IMR-90 (cell line): ENCODE results near the gene VAMP8. TPM values are rescaled to one million over a fixed set of nuclear protein-coding genes. Genes with fewer than 3 reads are reported as not detected.

Source experiments
- ATAC-seq: fragments of 200-7000 bp; cut with Tn5 transposase; 2 replicates; pipeline ENCODE4 v1.9.1; 2020; ENCODE audit warnings: low read depth, mild to moderate bottlenecking, moderate library complexity
- BruUV-seq: library from RNA; stranded (reverse); fragments of 400-500 nt; replicated peaks from 2 replicates; lab custom pipeline; 2021; lab: Mats Ljungman, UMichigan
- CTCF ChIA-PET: fragments of 300-600 bp; formaldehyde crosslinking; extraction: SDS; loops from one replicate; lab custom pipeline; 2021; ENCODE audit warnings: antibody characterized with exemption; lab: Yijun Ruan, JAX
- POLR2A ChIA-PET: fragments of 300-600 bp; sonication (Branson Sonifier 250); formaldehyde crosslinking; loops from one replicate; lab custom pipeline; 2022; ENCODE audit warnings: antibody characterized with exemption; ENCODE audit not compliant: unreplicated experiment; lab: Charles Lee
- DNase-seq: peaks from one replicate; pipeline ENCODE4 v3.0.0; 2013
- H2AFZ ChIP-seq: replicated peaks from 2 replicates; pipeline ENCODE3; 2013; ENCODE audit warnings: low read length, mild to moderate bottlenecking; ENCODE audit not compliant: poor library complexity
- H2AK5ac ChIP-seq: 2 replicates; pipeline ENCODE4 v1.6.1; 2013; ENCODE audit warnings: low read depth, low read length, inconsistent platforms
- H2AK9ac ChIP-seq: replicated peaks from 2 replicates; pipeline ENCODE3; 2013; ENCODE audit warnings: mild to moderate bottlenecking, low read depth, low read length, moderate library complexity; ENCODE audit not compliant: poor library complexity
- H2BK120ac ChIP-seq: 2 replicates; pipeline ENCODE4 v1.6.1; 2013; ENCODE audit warnings: low read depth, low read length, inconsistent platforms
- H2BK15ac ChIP-seq: 3 replicates; pipeline ENCODE4 v1.6.1; 2013; ENCODE audit warnings: low read depth, low read length, inconsistent platforms
- H2BK20ac ChIP-seq: 2 replicates; pipeline ENCODE4 v1.6.1; 2013; ENCODE audit warnings: low read depth, mild to moderate bottlenecking, inconsistent platforms, low read length, moderate library complexity
- H2BK5ac ChIP-seq: 2 replicates; pipeline ENCODE4 v1.6.1; 2013; ENCODE audit warnings: mild to moderate bottlenecking, low read depth, low read length, inconsistent platforms; ENCODE audit not compliant: poor library complexity, severe bottlenecking
- H3K14ac ChIP-seq: replicated peaks from 2 replicates; pipeline ENCODE4 v1.6.1; 2013; ENCODE audit warnings: low read depth, low read length, inconsistent platforms
- H3K18ac ChIP-seq: 2 replicates; pipeline ENCODE4 v1.6.1; 2013; ENCODE audit warnings: low read depth, low read length, control low read depth
- H3K23ac ChIP-seq: 2 replicates; pipeline ENCODE4 v1.6.1; 2013; ENCODE audit warnings: low read depth, low read length, inconsistent platforms
- H3K27ac ChIP-seq: 2 replicates; pipeline ENCODE4 v1.5.1; 2013; ENCODE audit warnings: mild to moderate bottlenecking, control low read depth, low read length; ENCODE audit not compliant: insufficient read depth
- H3K27me3 ChIP-seq: 2 replicates; pipeline ENCODE4 v1.6.1; 2013; ENCODE audit warnings: low read length; ENCODE audit not compliant: control insufficient read depth, insufficient read depth
- H3K36me3 ChIP-seq: 2 replicates; pipeline ENCODE4 v1.6.1; 2013; ENCODE audit warnings: low read length, mixed read lengths; ENCODE audit not compliant: control insufficient read depth, insufficient read depth
- H3K4ac ChIP-seq: 2 replicates; pipeline ENCODE4 v1.6.1; 2013; ENCODE audit warnings: low read depth, low read length, inconsistent platforms
- H3K4me1 ChIP-seq: 2 replicates; pipeline ENCODE4 v1.6.1; 2013; ENCODE audit warnings: low read length, mixed read lengths; ENCODE audit not compliant: control insufficient read depth, insufficient read depth
- H3K4me2 ChIP-seq: 2 replicates; pipeline ENCODE4 v1.6.1; 2013; ENCODE audit warnings: low read depth, mild to moderate bottlenecking, control low read depth, low read length, moderate library complexity
- H3K4me3 ChIP-seq: 2 replicates; pipeline ENCODE4 v1.5.1; 2013; ENCODE audit warnings: low read depth, mild to moderate bottlenecking, control low read depth, low read length, moderate library complexity; ENCODE audit not compliant: insufficient read depth
- H3K56ac ChIP-seq: 2 replicates; pipeline ENCODE4 v1.6.1; 2013; ENCODE audit warnings: low read length, inconsistent platforms; ENCODE audit not compliant: insufficient read depth; ENCODE audit errors: extremely low read depth
- H3K79me1 ChIP-seq, 2 experiments: 2 replicates each; pipeline ENCODE4 v1.6.1; 2013; ENCODE audit warnings: low read length in 2 of 2, inconsistent platforms in 1 of 2, low read depth in 1 of 2
- H3K9ac ChIP-seq: 2 replicates; pipeline ENCODE4 v1.6.1; 2013; ENCODE audit warnings: low read depth, low read length, control low read depth
- H3K9me1 ChIP-seq: 2 replicates; pipeline ENCODE4 v1.6.1; 2013; ENCODE audit warnings: low read length, inconsistent platforms; ENCODE audit not compliant: insufficient read depth
- H3K9me3 ChIP-seq: 2 replicates; pipeline ENCODE4 v1.6.1; 2013; ENCODE audit warnings: low read length; ENCODE audit not compliant: control insufficient read depth, insufficient read depth
- H4K20me1 ChIP-seq: 2 replicates; pipeline ENCODE4 v1.6.1; 2013; ENCODE audit warnings: low read length, inconsistent platforms; ENCODE audit not compliant: insufficient read depth
- H4K5ac ChIP-seq: 2 replicates; pipeline ENCODE4 v1.6.1; 2013; ENCODE audit warnings: mild to moderate bottlenecking, low read depth, low read length, control low read depth
- H4K8ac ChIP-seq, 2 experiments: 2 replicates each; pipeline ENCODE4 v1.6.1; 2013; ENCODE audit warnings: low read depth in 2 of 2, low read length in 2 of 2, control low read depth in 1 of 2, inconsistent platforms in 1 of 2
- H4K91ac ChIP-seq: 2 replicates; pipeline ENCODE4 v1.6.1; 2013; ENCODE audit warnings: low read depth, low read length, inconsistent platforms; ENCODE audit not compliant: insufficient read depth
- BHLHE40 ChIP-seq: fragments of 150-350 bp; IDR thresholded peaks from 2 replicates; pipeline ENCODE4 v1.6.1; 2016; ENCODE audit warnings: mild to moderate bottlenecking, low read depth, low read length
- CHD1 ChIP-seq: IDR thresholded peaks from 2 replicates; pipeline ENCODE4 v1.6.1; 2012; ENCODE audit warnings: low read depth, low read length, improper control_type of control experiment
- FOS ChIP-seq: fragments of 150-350 bp; IDR thresholded peaks from 2 replicates; pipeline ENCODE4 v1.6.1; 2016; ENCODE audit warnings: low read depth, low read length
- MAFK ChIP-seq: IDR thresholded peaks from 2 replicates; pipeline ENCODE4 v1.6.1; 2012; ENCODE audit warnings: low read depth, low read length, improper control_type of control experiment
- MAZ ChIP-seq: IDR thresholded peaks from 2 replicates; pipeline ENCODE4 v1.6.1; 2012; ENCODE audit warnings: low read depth, mild to moderate bottlenecking, low read length, improper control_type of control experiment, moderate library complexity, borderline replicate concordance
- NFE2L2 ChIP-seq: fragments of 150-350 bp; IDR thresholded peaks from 2 replicates; pipeline ENCODE4 v1.6.1; 2016; ENCODE audit warnings: low read depth, mild to moderate bottlenecking, low read length
- RAD21 ChIP-seq: IDR thresholded peaks from 2 replicates; pipeline ENCODE4 v1.6.1; 2012; ENCODE audit warnings: low read length, improper control_type of control experiment
- RCOR1 ChIP-seq: IDR thresholded peaks from 2 replicates; pipeline ENCODE4 v1.6.1; 2012; ENCODE audit warnings: mild to moderate bottlenecking, low read length, improper control_type of control experiment; ENCODE audit not compliant: insufficient replicate concordance
- RFX5 ChIP-seq: IDR thresholded peaks from 2 replicates; pipeline ENCODE4 v1.8.0; 2012; ENCODE audit warnings: low read depth, mild to moderate bottlenecking, low read length, moderate library complexity
- SMC3 ChIP-seq: fragments of 150-350 bp; IDR thresholded peaks from 2 replicates; pipeline ENCODE4 v1.6.1; 2016; ENCODE audit warnings: low read depth, mild to moderate bottlenecking, antibody characterized with exemption, low read length, moderate library complexity
- WGBS, 2 experiments: methylation state at CpG; one replicate each; pipeline versions ENCODE4 v1.1.5 to v1.1.7; 2013; ENCODE audit warnings: missing lambda C conversion rate in 2 of 2; ENCODE audit not compliant: insufficient read length in 1 of 2; ENCODE audit errors: extremely low coverage in 2 of 2; 5-methylcytosine and 5-hydroxymethylcytosine counted together
- dilution Hi-C: fragments of 300-500 bp; cut with HindIII; formaldehyde crosslinking; loops from one replicate; pipeline ENCODE4 v1.14.3; 2018; ENCODE audit warnings: low sequenced_read_pairs; ENCODE audit not compliant: unreplicated experiment
- in situ Hi-C: fragments of 300-500 bp; cut with MboI; formaldehyde crosslinking; loops from 3 replicates; pipeline ENCODE4 v1.14.3; 2019; ENCODE audit warnings: low sequenced_read_pairs, inconsistent platforms, mixed read lengths
- intact Hi-C: fragments of 100-400 bp; cut with micrococcal nuclease; formaldehyde crosslinking; loops from 2 replicates; pipeline ENCODE4 v1.10.0; 2022
- polyA plus RNA-seq, 3 experiments: library from polyadenylated mRNA; depleted of rRNA; stranded (reverse); fragments of >200 nt; gene quantifications; 2 replicates each; pipeline ENCODE4 v1.2.3, GENCODE V29; 2012; ENCODE audit warnings: low replicate concordance in 1 of 3
- total RNA-seq: library from RNA; depleted of rRNA; stranded (reverse); fragments of >200 nt; gene quantifications from 2 replicates; pipeline ENCODE4 v1.2.3, GENCODE V29; 2012
- TF ChIP-seq, protein P1 (sequence below): fragments of 150-350 bp; IDR thresholded peaks from 2 replicates; pipeline ENCODE4 v1.6.1; 2017; ENCODE audit warnings: mild to moderate bottlenecking, antibody characterized with exemption, low read length, low read depth

The VAMP8 gene
- total and polyA plus RNA-seq, 2 of the 4 experiments (the other 2 are of a cell fraction): 0.90 to 1.9 TPM

DNA sequence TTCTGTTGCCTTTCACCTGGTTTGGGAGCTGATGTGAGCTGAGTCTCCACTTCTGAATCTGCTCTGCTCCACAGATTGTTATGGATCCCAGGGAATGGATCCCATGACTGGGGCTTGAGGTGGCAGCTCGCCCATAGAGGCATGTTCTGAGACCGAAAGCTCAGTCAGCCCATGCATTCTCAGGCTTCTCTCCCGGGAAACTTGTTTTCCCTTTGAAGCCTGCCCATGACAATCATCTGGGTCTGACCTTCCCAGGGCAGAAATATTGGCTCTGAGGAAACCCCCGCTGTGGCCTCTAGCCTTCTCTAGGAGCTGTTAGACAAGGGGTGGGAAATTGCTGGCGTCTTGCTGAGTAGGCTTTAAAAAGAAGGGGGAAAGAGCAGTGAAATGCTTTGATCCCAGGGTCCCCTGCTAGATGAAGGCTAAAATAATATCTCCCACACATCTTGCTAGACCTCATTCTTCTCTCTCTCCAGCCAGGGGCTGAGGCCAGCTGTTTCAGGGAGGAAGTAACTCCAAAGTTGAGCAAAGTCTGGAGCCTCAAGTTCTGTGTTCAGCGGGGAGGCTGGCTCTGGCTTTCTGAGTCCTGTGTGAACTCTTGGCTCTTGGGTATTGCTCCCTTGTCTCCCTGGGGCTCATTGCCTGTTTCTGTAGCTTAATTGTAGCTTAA lies 2.0 kb downstream of the VAMP8 start (continued):
- no peak for TF ChIP-seq RCOR1
- TF ChIP-seq FOS: no peak

DNA sequence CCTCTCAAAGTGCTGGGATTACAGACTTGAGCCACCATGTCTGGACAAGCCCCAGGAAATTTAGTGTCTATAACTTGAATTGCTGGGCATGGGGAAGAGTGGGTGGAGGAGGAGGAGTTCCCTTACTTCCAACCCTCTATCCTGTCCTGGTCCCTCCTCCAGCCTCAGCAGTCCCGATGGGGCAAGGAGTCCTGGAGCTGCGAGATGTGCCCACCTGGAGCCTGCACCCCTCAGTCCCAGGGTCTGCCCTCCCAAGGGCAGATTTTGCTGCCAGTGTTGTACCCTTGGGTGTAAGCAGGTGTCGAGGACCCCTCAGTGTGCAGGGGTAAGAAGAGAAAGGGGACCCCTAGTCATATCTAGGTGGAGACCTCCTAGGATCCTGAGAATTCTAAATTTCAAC lies 2.8 kb downstream of the VAMP8 start:
- TF ChIP-seq NFE2L2 (no peak), MAZ (no peak), BHLHE40 (no peak), MAFK (no peak), RFX5 (no peak), CHD1 (no peak), RAD21 (no peak), SMC3 (no peak)
- TF ChIP-seq, protein P1, sequence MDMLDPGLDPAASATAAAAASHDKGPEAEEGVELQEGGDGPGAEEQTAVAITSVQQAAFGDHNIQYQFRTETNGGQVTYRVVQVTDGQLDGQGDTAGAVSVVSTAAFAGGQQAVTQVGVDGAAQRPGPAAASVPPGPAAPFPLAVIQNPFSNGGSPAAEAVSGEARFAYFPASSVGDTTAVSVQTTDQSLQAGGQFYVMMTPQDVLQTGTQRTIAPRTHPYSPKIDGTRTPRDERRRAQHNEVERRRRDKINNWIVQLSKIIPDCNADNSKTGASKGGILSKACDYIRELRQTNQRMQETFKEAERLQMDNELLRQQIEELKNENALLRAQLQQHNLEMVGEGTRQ: no peak
- no peak overlapping the region for H2AK5ac ChIP-seq
- H3K18ac ChIP-seq: no peak overlapping the region
- H4K8ac ChIP-seq: no peak overlapping the region
- H3K9ac ChIP-seq: no peak overlapping the region
- H3K27me3 ChIP-seq: no peaks in the 10 kb centered on the region
- CTCF ChIA-PET: no interaction called here
- no peak overlapping the region for H3K4me3 ChIP-seq
- no peak overlapping the region for H2BK120ac ChIP-seq
- no peak overlapping the region for H3K23ac ChIP-seq
- BruUV-seq: no TSS peak
- in situ Hi-C loops (no loop called here), dilution Hi-C loops (no loop called here), intact Hi-C loops (no loop called here)
- no peaks in the 10 kb centered on the region for H3K9me3 ChIP-seq
- DNase-seq: no peak
- peaks cover 14% of the 10 kb centered on the region for H3K9me1 ChIP-seq
- H3K27ac ChIP-seq: no peak overlapping the region
- WGBS, 2 experiments: no CpG with 5 or more reads among the region's 3 CpGs
- no peak overlapping the region for H4K5ac ChIP-seq
- H2BK15ac ChIP-seq: no peak overlapping the region
- H3K56ac ChIP-seq: no peak overlapping the region
- no peak overlapping the region for H3K4ac ChIP-seq
- H3K4me2 ChIP-seq: no peak overlapping the region
- H3K36me3 ChIP-seq: no peaks in the 10 kb centered on the region
- POLR2A ChIA-PET: no interaction called here
- no peak overlapping the region for H2BK5ac ChIP-seq
- no peak overlapping the region for H2AK9ac ChIP-seq
- H3K4me1 ChIP-seq: peaks cover 29% of the 10 kb centered on the region
- no peak overlapping the region for H3K14ac ChIP-seq
- H4K20me1 ChIP-seq: no peaks in the 10 kb centered on the region
- no peak for ATAC-seq
- no peak overlapping the region for H2BK20ac ChIP-seq
- H3K79me1 ChIP-seq: peaks cover 0 to 12% of the 10 kb centered on the region in 2 experiments; a peak in 2 of 4 replicates
- H2AFZ ChIP-seq: no peak overlapping the region
- no peak overlapping the region for H4K91ac ChIP-seq
